Right renal cortex interstitium (tissue), 3 donors: Measurements from ENCODE around the gene NANOS1. TPM values are rescaled to one million over a fixed set of nuclear protein-coding genes. Genes with fewer than 3 reads are reported as not detected.

Source experiments
- DNase-seq, 3 donors: peaks; one replicate each; pipeline ENCODE4 v3.0.0-alpha.2; 2013; ENCODE audit warnings: low read depth in 3 of 3, low spot score in 2 of 3
- polyA plus RNA-seq, 3 donors: library from polyadenylated mRNA; unstranded; fragments of 120-200 nt; gene quantifications; one replicate each; pipeline ENCODE4 v1.2.1, GENCODE V29; 2013; ENCODE audit not compliant: insufficient read length in 3 of 3

Gene NANOS1, protein sequence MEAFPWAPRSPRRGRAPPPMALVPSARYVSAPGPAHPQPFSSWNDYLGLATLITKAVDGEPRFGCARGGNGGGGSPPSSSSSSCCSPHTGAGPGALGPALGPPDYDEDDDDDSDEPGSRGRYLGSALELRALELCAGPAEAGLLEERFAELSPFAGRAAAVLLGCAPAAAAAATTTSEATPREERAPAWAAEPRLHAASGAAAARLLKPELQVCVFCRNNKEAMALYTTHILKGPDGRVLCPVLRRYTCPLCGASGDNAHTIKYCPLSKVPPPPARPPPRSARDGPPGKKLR
- 1 to 10 TPM; 3.4 to 4.5 (median 3.5) TPM for polyA plus RNA-seq

DNA sequence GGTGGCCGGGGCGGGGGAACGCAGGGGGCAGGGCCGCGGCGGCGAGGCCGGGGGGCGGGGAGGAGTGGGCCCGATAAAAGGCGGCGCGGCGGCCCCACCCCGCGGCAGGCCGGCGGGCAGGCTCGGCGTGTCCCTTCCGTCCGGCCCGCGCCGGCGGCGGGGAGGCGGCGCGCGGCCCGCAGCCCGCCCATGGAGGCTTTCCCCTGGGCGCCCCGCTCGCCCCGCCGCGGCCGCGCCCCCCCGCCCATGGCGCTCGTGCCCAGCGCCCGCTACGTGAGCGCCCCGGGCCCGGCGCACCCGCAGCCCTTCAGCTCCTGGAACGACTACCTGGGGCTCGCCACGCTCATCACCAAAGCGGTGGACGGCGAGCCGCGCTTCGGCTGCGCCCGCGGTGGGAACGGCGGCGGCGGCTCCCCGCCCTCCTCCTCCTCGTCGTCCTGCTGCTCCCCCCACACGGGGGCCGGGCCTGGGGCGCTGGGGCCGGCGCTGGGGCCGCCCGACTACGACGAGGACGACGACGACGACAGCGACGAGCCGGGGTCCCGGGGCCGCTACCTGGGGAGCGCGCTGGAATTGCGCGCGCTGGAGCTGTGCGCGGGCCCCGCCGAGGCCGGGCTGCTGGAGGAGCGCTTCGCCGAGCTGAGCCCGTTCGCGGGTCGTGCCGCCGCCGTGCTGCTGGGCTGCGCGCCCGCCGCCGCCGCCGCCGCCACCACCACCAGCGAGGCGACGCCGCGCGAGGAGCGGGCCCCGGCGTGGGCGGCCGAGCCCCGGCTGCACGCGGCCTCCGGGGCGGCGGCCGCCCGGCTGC, at the start of gene NANOS1:
Gene NANOS1, plus strand, starts transcription at position 102 of the 808 bp plus-strand sequence. Its CDS starts 88 bp downstream, at position 190.
- no peak for DNase-seq

DNA sequence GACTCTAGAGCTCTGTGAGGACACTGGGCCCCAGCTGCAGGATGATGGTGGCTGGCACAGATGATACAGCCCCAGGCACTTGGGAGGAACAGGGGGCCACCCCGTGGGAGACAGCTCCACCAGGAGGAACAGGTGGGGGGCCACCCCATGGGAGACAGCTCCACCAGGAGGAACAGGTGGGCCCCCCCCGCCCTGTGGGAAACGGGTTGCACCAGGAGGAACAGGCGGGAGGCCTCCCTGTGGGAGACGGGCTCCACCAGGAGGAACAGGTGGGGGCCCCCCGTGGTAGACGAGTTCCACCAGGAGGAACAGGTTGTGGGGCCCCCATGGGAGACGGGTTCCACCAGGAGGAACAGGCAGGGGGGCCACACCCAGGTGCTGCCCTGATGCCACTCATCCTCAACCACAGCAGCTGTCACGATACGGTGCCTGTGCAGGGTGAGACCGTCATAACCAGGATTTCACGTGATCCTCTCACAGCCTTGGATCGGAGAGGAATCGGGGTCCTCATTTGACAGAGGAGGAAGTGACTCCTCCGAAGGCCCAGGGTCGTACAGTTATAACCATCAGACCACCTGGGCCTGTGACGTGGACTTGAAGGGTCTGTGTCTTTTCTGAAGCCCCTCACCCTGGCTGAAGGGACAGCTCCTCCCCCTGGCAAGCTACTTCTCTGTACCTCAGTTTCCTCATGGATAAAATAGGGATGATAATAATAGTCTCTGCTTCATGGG, 49.2 kb upstream of the NANOS1 start:
- DNase-seq, result no peak

DNA sequence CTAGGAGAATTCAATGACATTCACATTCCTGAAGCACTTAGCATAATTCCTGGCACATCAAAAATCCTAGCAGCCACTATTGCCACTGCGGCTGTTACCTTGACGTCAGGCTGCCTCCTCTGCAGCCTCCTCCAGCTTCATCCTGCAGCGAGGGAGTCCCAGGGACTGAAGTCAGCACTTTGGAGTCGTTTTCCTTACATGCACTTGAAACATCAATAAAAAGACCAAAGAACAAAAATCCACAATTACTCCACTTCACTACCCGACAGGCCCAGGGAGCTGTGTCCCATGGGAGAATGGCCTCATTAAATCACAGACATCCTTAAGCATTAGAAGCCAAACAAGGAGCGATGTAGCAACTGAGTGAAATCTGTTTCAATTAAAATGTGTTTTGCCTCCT, 48.6 kb upstream of the NANOS1 start:
- DNase-seq, result no peak

DNA sequence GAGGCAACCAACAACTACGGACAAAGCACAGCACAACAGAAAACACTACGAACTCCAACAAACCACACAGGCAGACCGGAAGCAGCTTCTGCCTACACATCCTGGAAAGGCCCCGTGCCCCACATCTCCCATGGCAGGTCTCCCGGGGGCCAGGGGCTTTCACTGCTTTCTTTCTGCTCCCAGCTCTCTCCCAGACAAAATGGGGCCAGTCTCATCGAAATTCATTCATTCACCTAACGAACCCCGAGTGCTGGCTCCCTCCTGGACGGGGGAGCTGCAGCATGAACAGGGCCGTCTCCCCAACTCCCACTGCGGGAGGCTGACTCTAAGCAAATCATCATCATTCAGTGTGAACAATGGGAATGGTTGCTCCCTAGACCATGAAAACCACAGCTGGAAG, 47.6 kb upstream of the NANOS1 start:
- no peak for DNase-seq

DNA sequence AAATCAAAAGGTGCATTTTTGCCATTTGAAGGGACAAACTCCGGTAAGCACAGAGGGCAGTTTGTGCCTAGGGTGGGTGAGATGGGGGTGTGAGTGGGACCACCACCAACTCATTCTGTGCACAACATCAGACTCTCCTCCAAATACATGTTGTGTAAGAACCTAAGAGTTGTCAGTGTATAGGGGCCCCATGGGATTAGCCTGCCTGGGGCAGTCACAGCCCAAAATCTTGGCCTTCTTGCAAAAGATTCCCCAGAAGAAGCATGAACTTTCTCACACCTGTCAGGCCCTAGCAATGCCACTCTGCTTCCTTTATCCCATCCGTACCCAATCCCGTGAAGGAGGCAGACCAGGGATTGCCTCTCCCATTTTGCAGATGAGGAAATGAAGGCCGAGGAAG, 47.1 kb upstream of the NANOS1 start:
- DNase-seq, result no peak

DNA sequence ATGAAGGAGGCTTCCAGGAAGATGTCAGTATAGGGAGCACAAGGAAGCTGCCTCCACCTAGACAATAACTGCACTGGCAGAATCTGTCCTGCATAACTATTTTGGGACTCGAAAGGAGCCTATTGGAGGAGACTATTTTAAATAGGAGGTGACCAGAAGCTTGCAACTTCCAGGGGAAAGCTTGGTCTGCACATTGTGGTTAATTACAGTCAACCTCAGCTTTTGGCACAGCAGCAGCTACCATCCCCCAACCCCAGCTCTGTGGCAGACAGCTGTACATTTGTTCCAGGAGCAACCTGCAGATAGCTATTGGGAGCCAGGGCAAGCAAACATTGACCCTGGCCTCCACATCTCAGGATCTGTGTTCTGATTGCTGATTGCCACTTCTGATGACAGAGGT, 46.3 kb upstream of the NANOS1 start:
- DNase-seq, result no peak

DNA sequence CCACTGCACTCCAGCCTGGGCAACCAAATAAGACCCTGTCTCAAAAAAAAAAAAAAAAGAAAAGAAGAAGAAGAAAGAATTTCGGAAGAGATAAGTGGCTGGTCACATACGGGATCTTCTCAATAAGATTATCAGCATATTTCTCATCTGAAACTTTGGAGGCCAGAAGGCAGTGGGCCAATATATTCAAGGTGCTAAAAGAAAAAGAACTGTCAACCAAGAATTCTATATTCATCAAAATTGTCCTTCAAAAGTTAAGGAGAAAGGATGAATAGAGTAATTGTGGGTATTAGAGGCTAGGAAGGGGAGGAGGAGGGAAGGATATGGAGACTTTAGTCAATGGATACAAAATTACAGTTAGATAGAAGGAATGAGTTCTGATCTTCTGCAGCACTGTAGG, 43.9 kb upstream of the NANOS1 start:
- DNase-seq, result no peak

DNA sequence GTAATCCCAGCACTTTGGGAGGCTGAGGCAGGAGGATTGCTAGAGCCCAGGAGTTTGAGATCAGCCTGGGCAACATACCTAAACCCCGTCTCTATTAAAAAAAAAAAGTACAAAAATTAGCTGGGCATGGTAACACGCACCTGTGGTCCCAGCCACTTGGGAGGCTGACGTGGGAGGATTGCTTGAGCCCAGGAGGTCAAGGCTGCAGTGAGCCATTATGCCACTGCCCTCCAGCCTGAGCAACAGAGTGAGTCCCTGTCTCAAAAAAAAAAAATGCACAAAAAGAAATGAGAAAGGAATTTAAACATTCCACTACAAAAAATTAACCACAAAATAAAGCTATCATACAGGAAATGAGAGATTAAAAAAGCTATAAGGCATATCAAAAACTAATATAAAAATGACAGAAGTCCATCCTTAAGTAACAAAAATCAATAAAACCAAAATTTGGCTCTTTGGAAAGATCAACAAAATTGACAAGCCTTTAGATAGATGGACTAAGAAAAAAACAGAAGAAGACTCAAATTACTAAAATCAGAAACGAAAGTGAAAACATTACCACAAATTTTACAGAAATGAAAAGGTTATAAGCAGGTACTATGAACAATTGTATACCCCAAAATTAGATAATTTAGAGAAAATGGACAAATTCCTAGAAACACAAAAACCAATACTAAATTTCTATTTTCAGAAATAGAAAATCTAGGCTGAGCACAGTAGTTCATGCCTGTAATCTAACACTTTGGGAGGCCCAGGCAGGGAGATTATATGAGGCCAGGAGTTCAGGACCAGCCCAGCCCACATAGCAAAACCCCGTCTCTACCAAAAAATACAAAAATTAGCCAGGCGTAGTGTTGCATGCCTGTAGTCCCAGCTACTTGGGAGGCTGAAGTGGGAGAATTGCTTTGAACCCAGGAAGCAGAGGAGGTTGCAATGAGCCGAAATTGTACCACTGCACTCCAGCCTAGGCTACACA, 42.4 kb upstream of the NANOS1 start:
- no peak for DNase-seq

DNA sequence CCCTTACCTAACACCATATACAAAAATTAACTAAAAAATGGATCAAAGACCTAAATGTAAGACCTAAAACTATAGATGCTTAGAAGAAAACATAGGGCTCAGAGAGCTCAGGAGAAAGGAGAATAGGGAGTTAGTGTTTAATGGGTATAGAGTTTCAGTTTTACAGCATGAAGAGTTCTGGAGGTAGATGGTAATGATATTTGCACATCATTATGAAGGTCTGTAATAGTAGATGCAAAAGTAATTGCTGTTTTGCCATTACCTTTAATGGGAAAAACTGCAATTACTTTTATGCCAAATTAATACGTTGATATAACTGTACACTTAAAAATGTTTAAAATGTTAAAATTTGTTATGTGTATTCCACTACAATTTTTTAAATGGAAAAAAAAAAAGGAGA, 39.2 kb upstream of the NANOS1 start:
- no peak for DNase-seq

DNA sequence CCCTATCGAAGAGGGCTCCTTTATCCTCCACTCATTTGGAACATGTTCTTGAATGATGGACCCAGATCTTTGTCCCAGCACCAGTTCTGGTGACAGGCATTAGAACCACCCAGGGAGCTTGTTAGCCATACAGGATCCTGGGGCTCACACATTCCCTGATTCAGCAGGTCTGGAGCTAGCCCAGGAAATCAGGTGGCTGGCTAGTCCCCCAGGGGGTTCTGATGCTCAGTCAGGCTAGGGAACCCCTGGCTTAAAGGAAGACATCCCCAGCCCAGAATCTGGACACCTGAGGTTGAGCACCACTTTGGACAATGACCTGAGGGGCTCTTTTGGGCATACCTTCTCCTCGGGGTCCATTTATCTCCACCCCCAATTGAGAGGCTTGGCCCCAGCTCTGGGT, 37.0 kb upstream of the NANOS1 start:
- no peak for DNase-seq

DNA sequence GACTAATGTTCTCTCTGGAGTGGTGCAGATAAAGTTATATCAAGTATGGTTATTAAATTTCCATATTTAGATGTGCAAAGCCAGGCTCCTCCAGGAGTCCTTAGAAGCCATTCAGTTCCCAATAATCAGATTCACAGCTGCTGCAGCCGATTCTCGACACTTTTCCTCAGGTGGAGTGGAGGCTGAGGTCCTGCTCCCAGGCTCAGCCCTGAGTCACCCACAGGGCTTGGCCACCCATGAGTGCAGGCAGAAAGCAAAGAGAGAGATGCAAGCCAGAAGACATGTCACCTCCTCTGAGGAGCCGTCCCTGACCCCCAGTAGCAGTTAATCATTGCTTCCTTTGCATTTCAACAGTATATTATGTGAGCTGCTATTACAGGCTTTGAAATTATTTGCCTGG, 36.3 kb upstream of the NANOS1 start:
- no peak for DNase-seq

DNA sequence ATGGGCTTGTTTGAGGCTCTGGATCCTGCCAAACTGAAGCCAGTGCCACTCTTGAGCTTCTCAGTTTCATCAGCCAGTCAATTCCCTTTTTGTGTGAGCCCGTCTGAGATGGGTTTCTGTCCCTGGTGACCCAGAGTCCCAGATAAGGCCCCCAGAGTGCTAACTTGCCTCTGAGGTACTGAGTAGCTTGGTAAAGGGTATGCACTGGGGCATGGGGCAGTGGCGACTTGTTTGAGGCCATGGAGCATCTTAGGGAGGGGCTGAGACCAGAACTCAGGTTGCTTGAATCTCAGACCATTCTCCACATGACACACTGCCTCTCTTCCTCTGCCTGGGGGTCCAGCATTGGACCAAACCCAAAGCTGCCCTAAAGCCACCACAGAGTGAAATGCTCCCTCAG, 35.2 kb upstream of the NANOS1 start:
- DNase-seq, result no peak

DNA sequence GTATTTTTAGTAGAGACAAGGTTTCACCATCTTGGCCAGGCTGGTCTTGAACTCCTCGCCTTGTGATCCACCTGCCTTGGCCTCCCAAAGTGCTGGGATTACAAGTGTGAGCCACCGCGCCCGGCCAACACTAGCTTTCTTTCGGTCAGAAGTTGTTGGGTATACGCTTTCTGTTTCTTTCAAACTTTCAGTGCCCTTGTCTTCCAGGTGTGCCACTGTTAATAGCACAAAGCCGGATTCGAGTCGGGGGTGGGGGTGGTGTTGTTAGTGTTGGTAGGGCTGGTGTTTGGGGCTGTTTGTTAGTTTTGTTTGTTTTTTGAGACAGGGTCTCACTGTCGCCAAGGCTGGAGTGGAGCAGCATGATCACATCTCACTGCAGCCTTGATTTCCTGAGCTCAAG, 33.8 kb upstream of the NANOS1 start:
- DNase-seq, result no peak

DNA sequence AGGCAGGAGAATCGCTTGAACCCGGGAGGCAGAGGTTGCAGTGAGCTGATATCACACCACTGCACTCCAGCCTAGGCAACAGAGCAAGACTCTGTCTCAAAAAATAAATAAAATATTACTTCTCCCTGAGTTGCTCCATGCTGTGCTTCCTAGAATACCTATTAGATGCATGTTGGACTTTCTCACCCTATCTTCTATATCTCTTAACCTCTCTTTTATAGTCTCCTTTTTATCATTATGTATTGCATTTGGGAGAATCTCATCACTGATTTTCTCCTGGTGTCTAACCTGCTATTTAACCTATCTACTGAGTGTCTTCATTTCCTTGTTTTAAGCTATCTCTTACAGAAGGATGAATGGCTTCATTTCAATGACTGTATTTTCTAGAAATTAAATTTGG, 32.1 kb upstream of the NANOS1 start:
- no peak for DNase-seq

DNA sequence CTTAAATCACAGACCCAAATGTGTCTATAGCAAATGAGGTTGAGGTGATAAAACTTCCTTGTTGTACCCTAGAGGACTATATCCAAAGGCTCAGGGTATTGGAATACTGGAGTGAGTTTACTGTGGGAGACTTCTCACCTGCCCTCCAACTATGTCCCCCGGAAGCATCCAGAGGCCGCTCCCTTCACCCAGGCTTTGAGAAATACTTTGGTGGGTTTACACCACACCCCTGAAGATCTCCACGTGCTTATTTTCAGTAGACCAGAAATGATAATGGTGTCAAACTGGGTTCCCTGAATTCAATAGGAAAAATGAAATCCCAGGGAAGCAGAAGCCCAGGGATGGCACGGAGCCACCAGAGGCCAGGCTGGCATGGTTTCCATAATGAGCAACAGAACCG, 31.3 kb upstream of the NANOS1 start:
- no peak for DNase-seq

DNA sequence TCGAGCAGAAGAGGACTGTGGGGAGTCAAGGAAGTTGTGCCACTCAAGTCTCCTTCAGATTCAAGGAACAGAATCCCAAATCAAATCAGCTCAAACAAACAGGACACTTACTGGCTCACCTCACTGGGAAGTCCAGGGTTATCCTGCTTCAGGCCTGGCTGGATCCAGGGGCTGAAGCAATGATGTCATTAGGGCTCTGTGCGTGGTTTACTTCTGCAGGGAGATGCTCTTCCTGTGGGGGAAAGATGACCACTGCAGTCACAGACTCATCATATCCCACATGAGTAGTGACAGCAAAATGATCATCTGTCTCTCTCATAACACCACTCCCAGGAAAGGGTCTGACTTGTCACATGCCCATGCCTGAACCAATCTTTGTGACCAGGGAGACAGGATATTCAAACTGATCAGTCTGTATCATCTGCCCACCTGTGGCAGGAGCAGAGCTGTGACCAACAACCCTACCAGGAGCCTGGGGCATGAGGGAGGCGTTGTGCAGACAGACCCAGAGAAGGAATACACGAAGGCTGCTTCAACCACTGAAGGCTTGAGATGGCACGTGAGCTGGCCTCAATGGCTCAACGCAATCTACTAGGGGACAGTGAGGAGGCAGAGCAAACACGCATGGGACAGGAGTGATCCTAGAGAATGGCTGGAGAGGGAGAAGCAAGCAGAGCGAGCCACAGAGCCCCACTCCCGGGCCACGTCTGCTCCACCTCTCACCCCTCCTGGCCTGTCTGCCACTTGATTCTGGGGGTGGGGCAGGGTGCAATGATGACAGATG, 27.6 kb upstream of the NANOS1 start:
- DNase-seq, result no peak

DNA sequence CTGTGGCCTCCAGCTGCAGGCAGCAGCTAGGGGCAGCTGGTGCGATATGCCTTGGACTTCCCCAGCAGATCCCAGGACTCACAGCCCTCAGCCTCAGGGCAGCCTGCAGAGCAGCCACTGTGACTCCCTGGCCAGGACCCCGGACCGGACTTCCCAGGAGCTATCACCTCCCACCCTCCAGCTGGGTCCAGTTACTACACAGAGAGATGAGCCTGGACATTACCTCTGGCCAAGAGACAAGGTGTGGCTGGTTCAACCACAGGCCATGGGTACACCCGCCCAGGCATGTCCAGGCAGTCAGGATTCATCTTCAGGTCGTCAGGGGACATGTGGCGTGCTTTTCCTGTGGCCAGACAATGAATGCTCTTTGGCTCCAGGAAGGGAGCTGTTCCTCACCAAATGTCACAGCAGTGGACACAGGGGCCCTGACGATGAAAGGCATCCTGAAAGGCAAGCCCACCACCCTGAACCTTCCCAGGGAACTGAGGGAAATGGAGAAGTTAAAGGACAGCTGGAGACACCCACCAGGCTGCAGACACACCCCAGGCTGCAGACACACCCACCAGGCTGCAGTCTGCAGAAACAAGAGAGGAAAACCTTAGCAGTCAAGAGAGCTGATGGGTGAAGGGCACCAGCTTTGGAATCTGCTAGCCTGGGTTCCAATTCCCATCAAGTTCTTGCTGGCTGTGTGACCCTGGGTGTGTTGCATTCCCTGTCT, 25.8 kb upstream of the NANOS1 start:
- DNase-seq, result no peak

DNA sequence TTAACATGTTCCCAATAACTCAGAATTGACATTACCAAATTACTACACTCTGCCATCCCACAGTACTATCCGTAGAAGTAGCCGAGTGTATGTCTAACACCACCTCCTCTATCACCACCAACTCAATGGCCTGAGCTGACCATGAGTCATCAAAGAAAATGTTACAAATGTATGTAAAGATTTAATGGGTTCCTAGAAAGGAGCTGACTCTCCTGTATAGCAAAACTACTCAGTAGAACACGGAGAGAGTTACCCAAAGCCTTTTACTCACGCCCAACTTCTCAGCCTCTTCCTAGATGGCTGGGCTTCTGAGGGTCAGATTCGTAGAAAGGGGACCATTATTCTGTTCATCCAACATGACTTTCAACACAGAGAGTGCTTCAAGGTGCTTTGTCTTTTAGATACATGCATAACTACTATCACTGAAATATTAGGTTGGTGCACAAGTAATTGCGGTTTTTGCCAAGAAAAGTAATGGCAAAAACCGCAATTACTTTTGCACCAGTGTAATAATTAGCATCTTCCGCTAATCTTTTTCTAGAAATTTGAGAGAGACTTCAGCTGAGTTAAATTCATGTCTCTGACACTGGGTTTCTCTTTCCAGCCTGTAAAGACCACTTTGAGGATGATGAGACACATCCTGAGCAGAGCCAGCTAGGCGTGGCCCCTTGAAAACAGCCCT, 24.0 kb upstream of the NANOS1 start:
- DNase-seq, result no peak
